ENCODE data around the gene NBDY. TPM values are rescaled to one million over a fixed set of nuclear protein-coding genes. Genes with fewer than 3 reads are reported as not detected.

Gene NBDY
- total RNA-seq, 1 donor from 2014 or later: 51.1 TPM

DNA sequence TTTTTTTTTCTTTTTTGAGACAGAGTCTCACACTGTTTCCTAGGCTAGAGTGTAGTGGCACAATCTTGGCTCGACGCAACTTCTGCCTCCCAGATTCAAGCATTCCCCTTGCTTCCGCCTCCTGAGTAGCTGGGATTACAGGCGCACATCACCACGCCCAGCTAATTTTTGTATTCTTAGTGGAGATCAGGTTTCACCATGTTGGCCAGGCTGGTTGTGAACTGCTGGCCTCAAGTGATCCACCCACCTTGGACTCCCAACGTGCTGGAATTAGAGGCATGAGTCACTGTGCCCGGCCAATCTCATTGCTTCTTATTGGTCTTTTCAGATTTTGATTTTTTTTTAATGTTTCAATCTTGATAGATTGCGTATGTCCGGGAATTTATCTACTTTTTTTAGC lies 124.4 kb downstream of the NBDY start:
- no peaks in the 10 kb centered on the region for H3K36me3 Mint-ChIP-seq (ENCODE audit: low read depth)
- H3K4me1 Mint-ChIP-seq (ENCODE audit: low read depth): no peaks in the 10 kb centered on the region

GRCh38 chrX:56857042-56857441 lies 128.0 kb downstream of the NBDY start:
- no peak overlapping the region for H3K4me3 Mint-ChIP-seq (ENCODE audit: unreplicated experiment)
- H3K27ac Mint-ChIP-seq (ENCODE audit: unreplicated experiment): no peak overlapping the region
- H3K9me3 Mint-ChIP-seq (ENCODE audit: low read depth): peaks cover 41% of the 10 kb centered on the region

More for the DNA sequence above, 124.4 kb downstream of the NBDY start:
- TF ChIP-seq, protein P1, sequence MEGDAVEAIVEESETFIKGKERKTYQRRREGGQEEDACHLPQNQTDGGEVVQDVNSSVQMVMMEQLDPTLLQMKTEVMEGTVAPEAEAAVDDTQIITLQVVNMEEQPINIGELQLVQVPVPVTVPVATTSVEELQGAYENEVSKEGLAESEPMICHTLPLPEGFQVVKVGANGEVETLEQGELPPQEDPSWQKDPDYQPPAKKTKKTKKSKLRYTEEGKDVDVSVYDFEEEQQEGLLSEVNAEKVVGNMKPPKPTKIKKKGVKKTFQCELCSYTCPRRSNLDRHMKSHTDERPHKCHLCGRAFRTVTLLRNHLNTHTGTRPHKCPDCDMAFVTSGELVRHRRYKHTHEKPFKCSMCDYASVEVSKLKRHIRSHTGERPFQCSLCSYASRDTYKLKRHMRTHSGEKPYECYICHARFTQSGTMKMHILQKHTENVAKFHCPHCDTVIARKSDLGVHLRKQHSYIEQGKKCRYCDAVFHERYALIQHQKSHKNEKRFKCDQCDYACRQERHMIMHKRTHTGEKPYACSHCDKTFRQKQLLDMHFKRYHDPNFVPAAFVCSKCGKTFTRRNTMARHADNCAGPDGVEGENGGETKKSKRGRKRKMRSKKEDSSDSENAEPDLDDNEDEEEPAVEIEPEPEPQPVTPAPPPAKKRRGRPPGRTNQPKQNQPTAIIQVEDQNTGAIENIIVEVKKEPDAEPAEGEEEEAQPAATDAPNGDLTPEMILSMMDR (IDR thresholded peaks at IDR 0.05): no peak
- H3K9me3 Mint-ChIP-seq (ENCODE audit: low read depth): peaks cover 30% of the 10 kb centered on the region
- DNase-seq (ENCODE audit: low spot score): no peak
- H3K27ac Mint-ChIP-seq (ENCODE audit: unreplicated experiment): no peak overlapping the region
- no peaks in the 10 kb centered on the region for H3K27me3 Mint-ChIP-seq (ENCODE audit: low read depth)
- H3K4me3 Mint-ChIP-seq (ENCODE audit: unreplicated experiment): no peak overlapping the region

GRCh38 chrX:56860888-56861287 lies 131.8 kb downstream of the NBDY start:
- H3K4me3 Mint-ChIP-seq (ENCODE audit: unreplicated experiment): no peak overlapping the region

More at GRCh38 chrX:56857042-56857441, 128.0 kb downstream of the NBDY start:
- TF ChIP-seq, protein P1 (IDR thresholded peaks at IDR 0.05): no peak
- no peaks in the 10 kb centered on the region for H3K4me1 Mint-ChIP-seq (ENCODE audit: low read depth)
- DNase-seq (ENCODE audit: low spot score): no peak
- H3K27me3 Mint-ChIP-seq (ENCODE audit: low read depth): no peaks in the 10 kb centered on the region
- H3K36me3 Mint-ChIP-seq (ENCODE audit: low read depth): no peaks in the 10 kb centered on the region

More at GRCh38 chrX:56860888-56861287, 131.8 kb downstream of the NBDY start:
- Mint-ChIP-seq H3K9me3 (ENCODE audit: low read depth) (peaks cover 36% of the 10 kb centered on the region), H3K36me3 (ENCODE audit: low read depth) (no peaks in the 10 kb centered on the region), H3K4me1 (ENCODE audit: low read depth) (no peaks in the 10 kb centered on the region), H3K27me3 (ENCODE audit: low read depth) (no peaks in the 10 kb centered on the region), H3K27ac (ENCODE audit: unreplicated experiment) (no peak overlapping the region)
- TF ChIP-seq, protein P1 (IDR thresholded peaks at IDR 0.05): no peak
- no peak for DNase-seq (ENCODE audit: low spot score)

Other genes starting within 250 kb of the NBDY start
- 35.0 to 39.2 TPM (median 35.9 TPM) in 3 replicates for gene UBQLN2, start 165.6 kb upstream of the NBDY start, total RNA-seq